DND-41 (cell line): ENCODE data around the gene SLC2A9.

Source experiments
- ATAC-seq: fragments of 200-7000 bp; cut with Tn5 transposase; 3 replicates; pipeline ENCODE4 v1.9.1; 2021; ENCODE audit warnings: low read depth; ENCODE audit not compliant: insufficient read depth
- DNase-seq: peaks from one replicate; pipeline ENCODE4 v3.0.0-alpha.2; 2020
- H2AFZ ChIP-seq: 2 replicates; pipeline ENCODE4 v1.6.0; 2012; ENCODE audit warnings: low read depth, low read length
- H3K27ac ChIP-seq: 2 replicates; pipeline ENCODE4 v1.5.1; 2012; ENCODE audit warnings: low read length, inconsistent platforms
- H3K27me3 ChIP-seq: fragments of 200-600 bp; sonication (generic); 2 replicates; pipeline ENCODE4 v1.6.0; 2012; ENCODE audit warnings: low read length, mild to moderate bottlenecking, inconsistent platforms; ENCODE audit not compliant: insufficient read depth, poor library complexity
- H3K36me3 ChIP-seq: 2 replicates; pipeline ENCODE4 v1.5.1; 2012; ENCODE audit warnings: low read length, inconsistent platforms; ENCODE audit not compliant: insufficient read depth
- H3K4me1 ChIP-seq: 2 replicates; pipeline ENCODE4 v1.5.1; 2012; ENCODE audit warnings: mild to moderate bottlenecking, low read length; ENCODE audit not compliant: insufficient read depth
- H3K4me2 ChIP-seq: 2 replicates; pipeline ENCODE4 v1.6.0; 2012; ENCODE audit warnings: mild to moderate bottlenecking, moderate library complexity, low read length, inconsistent platforms; ENCODE audit not compliant: insufficient read depth
- H3K4me3 ChIP-seq, 2 experiments: fragments of 200-600 bp in 1 of 2; shearing (Covaris generic) in 1 of 2; 2 replicates each; pipeline ENCODE4 v1.5.1; 2012 to 2016; ENCODE audit warnings: inconsistent platforms in 2 of 2, low read length in 2 of 2, mild to moderate bottlenecking in 2 of 2, low read depth in 1 of 2, moderate library complexity in 1 of 2
- H3K79me2 ChIP-seq: 2 replicates; pipeline ENCODE4 v1.6.0; 2012; ENCODE audit warnings: low read length, inconsistent platforms; ENCODE audit not compliant: insufficient read depth
- H3K9ac ChIP-seq: 2 replicates; pipeline ENCODE4 v1.6.0; 2012; ENCODE audit warnings: low read depth, mild to moderate bottlenecking, inconsistent platforms, low read length, moderate library complexity
- H3K9me3 ChIP-seq: 2 replicates; pipeline ENCODE4 v1.5.1; 2012; ENCODE audit warnings: low read length, moderate library complexity, mild to moderate bottlenecking, inconsistent platforms; ENCODE audit not compliant: insufficient read depth, severe bottlenecking
- H4K20me1 ChIP-seq: 2 replicates; pipeline ENCODE4 v1.6.0; 2012; ENCODE audit warnings: low read length; ENCODE audit not compliant: insufficient read depth
- EZH2 ChIP-seq: IDR thresholded peaks from 3 replicates; pipeline ENCODE4 v1.6.1; 2012; ENCODE audit warnings: borderline replicate concordance, low read depth, mild to moderate bottlenecking, moderate library complexity, low read length, inconsistent platforms; ENCODE audit not compliant: severe bottlenecking
- TF ChIP-seq, protein P1 (sequence below): IDR thresholded peaks from 2 replicates; pipeline ENCODE4 v1.5.1; 2012; ENCODE audit warnings: borderline replicate concordance, low read length, moderate library complexity, mild to moderate bottlenecking; ENCODE audit not compliant: poor library complexity, severe bottlenecking; ENCODE audit errors: extremely low read depth

The SLC2A9 gene

DNA sequence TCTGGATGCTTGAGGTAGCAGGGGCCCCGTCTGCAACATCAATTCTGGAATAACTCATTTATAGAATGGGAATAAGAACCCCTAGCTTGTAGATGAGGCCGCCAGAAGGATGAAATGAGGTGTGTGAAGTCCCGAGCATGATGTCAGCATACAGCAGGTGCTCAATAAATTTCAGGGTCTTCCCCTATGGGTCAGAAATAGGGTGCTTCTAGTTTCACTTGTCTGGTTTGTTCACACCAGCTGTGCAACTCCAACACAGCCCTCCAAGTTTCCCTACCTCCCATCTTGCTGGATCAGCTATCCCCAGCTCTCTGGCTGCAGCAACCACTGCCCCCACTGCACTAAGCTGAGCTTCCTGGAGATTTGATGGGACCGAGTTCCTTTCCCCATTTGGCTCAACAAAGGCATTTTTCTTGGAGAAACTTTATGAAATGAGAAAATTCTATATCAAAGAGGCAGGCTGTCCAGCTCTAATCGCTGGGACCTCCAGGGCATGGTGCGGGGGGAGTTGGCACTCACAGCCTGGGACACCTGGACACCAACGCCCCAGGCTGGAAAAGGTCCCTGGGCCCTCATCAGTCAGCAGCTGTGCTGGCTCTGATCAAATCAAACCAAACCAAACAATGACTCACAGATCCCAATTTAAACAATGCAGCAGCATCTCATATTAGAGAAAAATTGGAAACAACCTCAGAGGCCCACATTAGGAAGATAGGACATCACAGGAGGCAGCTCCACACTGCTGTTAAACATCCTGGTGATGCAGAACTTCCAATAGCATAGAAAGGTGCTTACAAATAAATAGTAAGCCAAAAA lies 13.3 kb downstream of the SLC2A9 start:
- DNase-seq (no peak), ATAC-seq (no peak)
- Histone ChIP-seq H4K20me1 (no peaks in the 10 kb centered on the region), H3K27me3 (no peaks in the 10 kb centered on the region), H3K27ac (no peak overlapping the region), H3K79me2 (no peaks in the 10 kb centered on the region), H3K4me1 (no peaks in the 10 kb centered on the region), H3K9me3 (no peaks in the 10 kb centered on the region), H3K4me2 (no peak overlapping the region), H2AFZ (no peak overlapping the region), H3K36me3 (no peaks in the 10 kb centered on the region), H3K4me3 (no peak overlapping the region), H3K9ac (no peak overlapping the region)
- TF ChIP-seq, protein P1, sequence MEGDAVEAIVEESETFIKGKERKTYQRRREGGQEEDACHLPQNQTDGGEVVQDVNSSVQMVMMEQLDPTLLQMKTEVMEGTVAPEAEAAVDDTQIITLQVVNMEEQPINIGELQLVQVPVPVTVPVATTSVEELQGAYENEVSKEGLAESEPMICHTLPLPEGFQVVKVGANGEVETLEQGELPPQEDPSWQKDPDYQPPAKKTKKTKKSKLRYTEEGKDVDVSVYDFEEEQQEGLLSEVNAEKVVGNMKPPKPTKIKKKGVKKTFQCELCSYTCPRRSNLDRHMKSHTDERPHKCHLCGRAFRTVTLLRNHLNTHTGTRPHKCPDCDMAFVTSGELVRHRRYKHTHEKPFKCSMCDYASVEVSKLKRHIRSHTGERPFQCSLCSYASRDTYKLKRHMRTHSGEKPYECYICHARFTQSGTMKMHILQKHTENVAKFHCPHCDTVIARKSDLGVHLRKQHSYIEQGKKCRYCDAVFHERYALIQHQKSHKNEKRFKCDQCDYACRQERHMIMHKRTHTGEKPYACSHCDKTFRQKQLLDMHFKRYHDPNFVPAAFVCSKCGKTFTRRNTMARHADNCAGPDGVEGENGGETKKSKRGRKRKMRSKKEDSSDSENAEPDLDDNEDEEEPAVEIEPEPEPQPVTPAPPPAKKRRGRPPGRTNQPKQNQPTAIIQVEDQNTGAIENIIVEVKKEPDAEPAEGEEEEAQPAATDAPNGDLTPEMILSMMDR, result no peak
- TF ChIP-seq EZH2, result no peak

DNA sequence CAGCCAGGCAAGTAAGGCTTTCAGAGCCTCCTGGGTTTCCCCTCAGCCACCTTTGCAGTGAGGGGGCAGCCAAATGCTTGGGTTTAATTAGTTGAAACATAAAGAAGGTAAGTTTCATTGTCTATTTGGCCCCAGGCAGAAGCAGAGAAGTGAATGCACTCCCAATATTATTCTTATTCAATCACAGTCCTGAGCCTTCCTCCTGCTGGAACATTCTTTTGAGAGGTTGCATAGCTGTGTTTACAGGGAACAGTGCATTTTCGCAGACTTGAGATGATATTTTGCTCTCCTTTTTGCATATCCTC lies 13.9 kb downstream of the SLC2A9 start:
- Histone ChIP-seq H3K27ac (no peak overlapping the region), H3K9ac (no peak overlapping the region), H3K27me3 (no peaks in the 10 kb centered on the region), H3K4me3 (no peak overlapping the region), H3K9me3 (no peaks in the 10 kb centered on the region), H3K4me1 (no peaks in the 10 kb centered on the region), H3K36me3 (no peaks in the 10 kb centered on the region), H3K4me2 (no peak overlapping the region), H4K20me1 (no peaks in the 10 kb centered on the region), H3K79me2 (no peaks in the 10 kb centered on the region), H2AFZ (no peak overlapping the region)
- ATAC-seq (no peak), DNase-seq (no peak)
- TF ChIP-seq EZH2, result no peak
- TF ChIP-seq, protein P1, result no peak

DNA sequence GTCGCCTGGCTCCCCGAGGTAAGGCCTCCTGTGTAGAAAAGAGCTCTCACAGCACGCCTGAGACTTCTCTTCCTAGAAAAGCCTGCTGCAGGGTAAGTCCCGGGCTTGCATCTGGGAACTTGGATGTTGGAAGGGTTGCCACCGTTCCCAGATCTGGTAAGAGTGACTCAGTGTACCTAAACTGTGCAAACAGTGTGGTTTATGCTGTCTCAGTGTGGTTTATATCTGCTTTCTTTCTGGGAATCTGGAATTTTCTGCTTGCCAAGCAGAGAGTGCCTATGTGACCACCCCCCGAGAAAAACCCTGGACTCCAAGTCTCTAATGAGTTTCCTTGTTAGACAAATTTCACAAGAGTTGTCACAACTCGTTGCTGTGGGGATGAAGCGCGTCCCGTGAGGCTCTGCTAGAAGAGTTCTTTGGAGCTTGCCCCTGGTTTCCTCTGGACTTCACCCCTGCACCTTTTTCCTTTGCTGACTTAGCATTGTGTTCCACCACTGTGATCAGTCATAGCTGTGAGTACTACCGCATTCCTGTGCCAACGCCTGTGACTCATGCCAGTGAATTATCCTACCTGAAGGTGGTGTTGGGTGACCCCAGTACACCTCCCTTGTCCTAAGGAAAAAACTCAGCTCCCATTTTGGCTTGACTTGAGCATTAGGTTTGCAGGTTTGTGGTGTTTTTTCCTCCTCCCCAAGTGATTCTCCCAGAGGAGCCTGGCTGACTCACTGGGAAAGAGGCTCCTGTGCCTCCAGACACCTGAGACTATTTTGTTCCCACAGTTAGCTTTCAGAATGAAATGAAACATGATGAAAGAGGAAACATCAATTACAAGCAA lies 14.5 kb downstream of the SLC2A9 start:
- no peak for ATAC-seq
- Histone ChIP-seq H3K27ac (no peak overlapping the region), H3K9ac (no peak overlapping the region)

More for the DNA sequence above, 14.5 kb downstream of the SLC2A9 start:
- Histone ChIP-seq H3K27me3 (no peaks in the 10 kb centered on the region), H3K36me3 (no peaks in the 10 kb centered on the region), H3K4me2 (no peak overlapping the region), H3K4me3 (no peak overlapping the region), H3K9me3 (no peaks in the 10 kb centered on the region), H3K4me1 (no peaks in the 10 kb centered on the region), H4K20me1 (no peaks in the 10 kb centered on the region), H3K79me2 (no peaks in the 10 kb centered on the region), H2AFZ (no peak overlapping the region)
- no peak for DNase-seq
- TF ChIP-seq, protein P1, result no peak
- TF ChIP-seq EZH2, result no peak
